CD4-positive, alpha-beta T cell treated with Interleukin-4 for 4 hours (primary cell): ENCODE measurements around the gene RECQL5.
A peak's percentile ranks its signal among the peaks of the same experiment; 100 is the strongest.

Experiments used
- DNase-seq: peaks from one replicate; pipeline ENCODE4 v3.0.0-alpha.2; 2020

Gene RECQL5

DNA sequence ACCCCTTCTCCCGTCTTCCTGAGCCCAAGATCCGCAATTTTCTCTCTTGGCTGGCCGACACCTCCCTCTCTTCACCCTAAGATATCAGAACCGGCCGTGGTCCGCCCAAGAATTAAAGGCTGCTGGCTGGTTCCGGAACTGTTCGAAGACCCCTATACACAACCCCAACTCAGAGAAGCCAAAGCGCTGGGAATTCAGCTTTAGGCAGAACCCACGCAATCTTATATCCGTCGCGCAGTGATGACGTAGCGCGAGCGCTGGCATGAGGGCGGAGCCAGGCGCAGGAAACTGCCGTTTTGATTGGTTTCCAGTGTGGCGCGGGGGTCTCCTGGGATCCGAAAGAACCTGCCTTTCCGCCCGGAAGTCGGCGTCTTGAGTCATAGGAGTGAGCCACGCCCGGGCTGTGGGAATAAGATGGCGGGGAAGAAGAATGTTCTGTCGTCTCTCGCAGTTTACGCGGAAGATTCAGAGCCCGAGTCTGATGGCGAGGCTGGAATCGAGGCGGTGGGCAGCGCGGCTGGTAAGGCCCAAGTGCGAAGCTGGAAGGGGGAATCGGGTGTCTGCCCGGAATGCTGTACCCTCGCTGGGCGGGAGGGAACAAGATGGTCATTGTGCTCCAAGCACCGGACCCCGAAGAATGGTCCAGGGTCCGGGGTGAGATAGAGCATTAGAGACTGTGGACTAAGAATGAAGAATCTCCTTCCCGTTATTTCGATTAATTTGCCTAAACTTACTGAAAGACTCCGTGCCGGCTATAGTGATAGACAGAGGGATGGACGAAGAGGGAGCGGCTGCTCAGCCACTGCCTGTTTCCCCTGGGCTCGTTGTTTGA, at the start of gene RECQL5, which contains the start of gene SAP30BP:
Gene RECQL5, minus strand, starts transcription at position 196 of the 832 bp plus-strand sequence. CDS start 597 bp downstream, outside the sequence.
Gene SAP30BP, plus strand, starts transcription at position 380 of the 832 bp plus-strand sequence. Its CDS starts 35 bp downstream, at position 415.
- peak; percentile 97 for DNase-seq

DNA sequence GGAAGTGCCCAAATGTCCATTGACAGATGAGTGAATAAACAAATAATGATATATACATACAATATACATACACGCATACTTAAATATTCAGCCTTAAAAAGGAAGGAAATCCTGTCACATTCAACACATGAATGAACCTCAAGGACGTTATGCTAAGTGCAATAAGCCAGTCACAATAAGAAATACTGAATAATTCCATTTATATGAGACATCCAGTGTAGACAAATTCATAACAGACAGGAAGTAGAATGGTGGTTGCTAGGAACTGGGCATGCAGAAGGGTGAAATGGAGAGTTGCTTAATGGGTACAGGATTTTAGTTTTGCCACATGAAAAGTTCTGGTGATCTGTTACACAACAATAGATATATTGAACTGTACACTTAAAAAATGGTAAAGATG, 45.5 kb upstream of the RECQL5 start:
- no peak for DNase-seq

DNA sequence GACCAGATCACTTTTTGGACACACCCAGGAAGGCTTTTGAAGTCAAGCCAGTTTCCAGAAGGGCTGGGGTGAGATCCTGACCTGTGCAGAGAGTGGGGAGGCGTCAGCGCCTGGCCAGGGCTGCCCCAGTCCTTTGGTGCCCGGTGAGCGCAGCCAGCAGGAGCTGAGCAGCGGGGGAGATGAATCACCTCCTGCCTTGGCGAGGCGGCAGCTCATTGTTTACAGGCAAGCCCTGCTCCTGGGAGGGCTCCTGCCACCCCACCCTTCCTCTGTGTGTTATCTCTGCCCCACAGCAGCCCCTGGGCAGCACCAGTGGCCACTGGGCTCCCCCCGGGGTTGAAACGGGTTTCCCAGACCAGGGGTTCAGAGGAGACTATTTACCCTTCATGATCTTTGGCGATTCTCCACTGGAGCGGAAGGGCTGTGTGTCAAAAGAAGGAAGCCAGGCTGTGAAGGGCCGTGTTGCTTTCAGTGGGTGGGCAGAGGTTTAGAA, 40.2 kb upstream of the RECQL5 start:
- no peak for DNase-seq

DNA sequence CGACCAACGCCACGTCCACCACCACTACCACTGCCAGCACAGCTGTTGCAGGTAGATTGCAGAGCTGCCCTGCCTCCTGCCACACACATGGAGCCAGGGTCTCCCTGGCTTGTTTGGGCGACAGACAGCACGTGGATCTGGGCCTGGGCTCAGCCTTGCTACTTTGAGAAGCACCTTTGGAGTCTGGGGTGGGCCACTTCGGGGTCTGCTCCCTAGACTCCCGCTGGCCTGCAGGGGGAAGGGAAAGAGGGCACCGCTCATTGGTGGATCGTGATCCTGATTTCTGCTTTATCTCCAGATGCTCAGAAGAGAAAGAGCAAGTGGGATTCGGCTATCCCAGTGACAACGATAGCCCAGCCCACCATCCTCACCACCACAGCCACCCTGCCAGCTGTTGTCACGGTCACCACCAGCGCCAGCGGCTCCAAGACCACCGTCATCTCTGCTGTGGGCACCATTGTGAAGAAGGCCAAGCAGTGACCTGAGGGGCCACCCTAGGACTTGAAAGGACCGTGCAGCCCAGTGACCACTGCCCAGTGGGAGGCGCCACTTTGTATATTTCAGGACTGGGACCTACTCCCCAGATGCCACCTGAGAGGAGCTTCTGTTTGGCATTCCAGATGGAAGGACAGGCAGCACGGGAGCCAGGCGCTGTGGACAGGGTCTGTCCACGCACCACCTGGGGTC, 39.2 kb upstream of the RECQL5 start:
- DNase-seq, result no peak

DNA sequence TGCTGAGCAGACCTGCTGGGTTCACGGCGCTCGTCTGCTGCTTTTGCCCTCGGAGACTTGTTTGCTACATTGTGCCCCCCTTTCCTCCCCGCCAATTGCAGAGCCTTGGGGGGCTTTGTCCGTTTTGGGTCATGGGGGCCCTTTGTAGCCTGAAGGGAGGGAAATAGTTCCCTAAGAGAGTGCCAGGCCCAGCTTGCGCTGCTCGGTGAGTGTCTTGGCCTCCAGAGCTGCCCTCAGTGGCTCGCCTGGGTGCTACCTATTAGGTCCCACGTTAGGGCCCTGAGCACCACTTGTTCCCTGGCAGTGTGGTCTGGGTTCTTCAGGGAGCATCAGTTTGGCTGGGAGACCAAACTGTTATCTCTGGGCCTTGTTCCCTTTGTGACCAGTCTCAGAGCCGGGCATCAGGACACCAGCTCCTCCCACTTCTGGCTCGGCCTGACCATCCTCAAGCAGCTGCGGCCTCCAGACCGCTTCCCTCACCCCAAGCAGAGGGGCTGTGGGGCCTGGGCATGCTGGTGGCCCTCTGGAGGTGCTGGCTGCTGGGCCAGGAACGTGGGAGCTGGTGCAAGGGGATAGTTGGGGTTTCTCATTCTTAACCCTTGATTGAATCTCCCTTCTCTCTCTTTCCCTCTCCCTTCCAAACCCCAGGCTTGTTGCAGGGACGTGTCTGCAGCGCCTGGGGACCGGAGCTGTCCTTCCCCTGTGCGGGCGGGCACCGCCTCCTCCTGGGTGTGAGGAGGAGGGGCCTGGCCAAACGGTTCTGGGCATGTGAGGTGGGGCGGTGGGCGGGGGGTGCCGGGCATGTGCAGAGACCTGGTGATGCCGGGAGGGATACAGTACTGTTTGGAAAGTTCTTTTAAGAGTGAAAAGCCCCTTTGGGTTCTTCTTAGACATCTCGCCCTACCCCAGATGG, 38.3 kb upstream of the RECQL5 start:
- no peak for DNase-seq

GRCh38 chr17:75703591-75703990, 36.6 kb upstream of the RECQL5 start:
- DNase-seq, result no peak

DNA sequence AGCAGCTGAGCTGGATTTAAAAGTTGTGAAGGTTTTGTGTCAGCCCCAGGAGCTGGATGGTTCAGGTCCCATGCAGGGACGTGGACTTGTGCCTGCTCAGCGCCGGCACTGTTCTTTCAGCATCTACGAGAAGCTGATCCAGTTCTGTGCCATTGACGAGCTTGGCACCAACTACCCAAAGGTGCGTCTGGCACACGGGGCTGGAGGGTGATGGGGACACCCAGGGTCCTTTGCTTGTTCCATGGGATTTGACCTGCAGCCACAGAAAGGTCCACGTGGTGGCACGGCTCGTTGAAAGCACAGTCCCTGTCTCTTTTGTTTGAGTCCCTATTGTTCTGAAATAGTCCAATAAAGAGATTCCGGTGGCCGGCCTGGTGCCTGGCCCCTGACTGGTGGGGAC, 36.2 kb upstream of the RECQL5 start:
- no peak for DNase-seq

- DNase-seq, result no peak
Measured at GRCh38 chr17:75701288-75701687, 34.3 kb upstream of the RECQL5 start.

DNA sequence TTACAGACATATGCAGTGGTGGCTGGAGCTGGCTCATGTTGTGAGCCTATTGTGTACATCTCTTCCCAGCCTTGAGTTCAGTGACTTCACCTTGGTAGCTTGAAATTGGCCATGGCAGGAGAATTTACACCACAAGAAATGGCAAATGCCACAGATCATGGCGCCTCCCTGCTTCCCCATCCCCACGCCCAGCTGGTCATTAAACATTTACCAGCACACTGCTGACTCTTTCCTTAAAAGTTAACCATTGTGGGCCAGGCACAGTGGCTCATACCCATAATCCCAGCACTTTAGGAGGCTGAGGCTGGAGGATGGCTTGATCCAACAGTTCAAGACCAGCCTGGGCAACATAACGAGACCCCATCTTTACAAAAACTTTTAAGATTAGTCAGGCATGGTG, 31.7 kb upstream of the RECQL5 start:
- DNase-seq, result no peak

GRCh38 chr17:75697651-75698291, 30.8 kb upstream of the RECQL5 start:
- DNase-seq, result no peak

DNA sequence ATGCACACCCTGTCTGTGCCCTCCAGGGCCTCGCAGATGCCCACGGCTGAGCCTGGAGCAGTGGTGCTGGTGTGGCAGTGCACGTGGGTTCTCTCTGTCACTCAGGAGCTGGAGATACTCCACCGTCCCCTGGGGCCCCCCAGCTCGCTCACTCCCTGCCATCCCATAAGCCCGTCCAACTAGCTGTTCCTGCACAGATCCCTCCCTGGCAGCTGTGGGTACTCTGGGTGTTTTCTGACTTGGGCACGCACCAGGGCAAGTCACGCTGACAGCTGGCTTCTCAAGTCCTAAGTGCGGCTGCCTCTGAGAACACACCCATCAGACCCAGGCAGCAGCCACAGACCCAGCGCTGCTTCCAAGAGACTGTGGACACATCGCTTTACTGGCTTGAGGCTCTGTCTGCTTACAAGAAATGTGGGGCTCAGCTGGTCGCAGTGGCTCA, 28.9 kb upstream of the RECQL5 start:
- DNase-seq, result no peak

DNA sequence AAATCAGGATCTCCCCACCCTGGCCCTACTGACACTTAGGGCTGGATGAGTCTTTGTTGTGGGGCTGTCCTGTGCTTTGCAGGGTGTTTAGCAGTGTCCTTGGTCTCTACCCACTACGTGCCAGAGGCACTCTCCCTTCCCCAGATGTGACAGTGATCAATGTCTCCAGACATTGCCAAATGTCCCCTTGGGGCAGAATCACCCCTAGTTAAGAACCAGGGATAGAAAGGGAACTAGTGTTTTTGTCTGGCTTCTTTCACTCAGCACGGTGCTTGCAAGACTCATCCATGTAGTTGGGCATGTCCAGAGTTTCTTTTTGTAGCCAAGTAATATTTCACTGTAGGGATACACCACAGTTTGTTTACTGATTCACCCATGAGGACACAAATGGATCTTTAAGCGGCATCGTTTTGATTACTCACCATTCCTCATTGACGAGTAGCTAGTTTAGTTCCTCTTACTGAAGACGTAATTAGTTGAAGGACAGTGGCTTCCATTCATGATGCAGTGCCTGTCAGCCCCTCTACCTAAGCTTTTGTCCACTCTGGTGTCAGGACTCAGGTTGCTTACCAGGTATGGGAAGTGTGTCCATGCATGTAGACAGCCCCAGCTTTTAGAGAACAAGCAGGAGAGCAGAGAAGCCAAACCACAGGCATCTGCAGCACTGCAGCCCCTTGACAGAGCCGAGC, 28.3 kb upstream of the RECQL5 start:
- DNase-seq, result no peak

GRCh38 chr17:75694536-75694935, 27.6 kb upstream of the RECQL5 start:
- no peak for DNase-seq

DNA sequence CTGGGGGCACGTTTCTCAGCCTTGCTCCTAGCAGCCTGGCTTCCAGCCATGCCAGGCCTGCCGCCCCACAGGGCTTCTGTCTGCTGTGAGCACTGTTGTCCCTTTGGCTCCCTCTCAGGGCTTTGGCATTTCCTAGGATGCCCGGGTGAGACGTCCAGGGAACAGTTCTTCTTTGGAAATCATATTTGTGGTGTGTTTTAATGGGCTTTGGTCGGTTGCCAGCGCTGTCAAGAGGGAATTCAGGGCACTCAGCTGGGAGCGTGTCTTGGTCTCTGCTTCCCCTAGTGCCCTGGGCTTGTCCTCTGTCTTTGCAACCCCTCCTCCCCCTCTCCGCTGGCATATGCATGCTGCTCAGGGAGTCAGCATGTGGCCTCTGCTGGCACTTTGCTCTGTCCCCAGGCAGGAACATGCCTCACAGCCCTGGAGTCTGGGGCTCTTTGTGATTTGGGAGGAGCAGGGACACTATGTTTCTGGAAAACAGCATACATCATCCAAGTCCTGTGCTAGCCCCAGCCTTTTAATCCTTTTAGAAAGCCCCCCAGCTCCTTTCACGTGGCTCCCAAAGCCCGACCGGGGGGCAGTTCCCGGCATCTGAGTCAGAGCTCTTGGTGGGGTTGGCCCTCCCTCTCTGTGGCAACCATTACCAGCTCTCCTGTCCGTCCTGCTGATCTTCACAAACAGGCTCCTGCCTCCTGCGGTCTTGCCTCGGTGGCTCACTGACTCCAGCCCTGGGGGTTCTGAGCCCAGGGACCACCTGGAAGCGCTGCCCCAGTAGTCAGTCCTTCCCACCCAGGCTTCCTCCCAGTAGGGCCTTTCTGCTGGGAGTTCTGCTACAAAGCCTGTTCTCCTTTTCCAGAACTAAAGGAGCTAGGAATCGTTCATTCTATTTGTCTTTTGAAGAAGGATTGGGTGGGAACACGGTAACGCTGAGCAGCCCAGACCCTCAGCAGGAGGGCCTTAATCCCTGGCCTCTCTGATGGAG, 26.8 kb upstream of the RECQL5 start:
- DNase-seq, result no peak

DNA sequence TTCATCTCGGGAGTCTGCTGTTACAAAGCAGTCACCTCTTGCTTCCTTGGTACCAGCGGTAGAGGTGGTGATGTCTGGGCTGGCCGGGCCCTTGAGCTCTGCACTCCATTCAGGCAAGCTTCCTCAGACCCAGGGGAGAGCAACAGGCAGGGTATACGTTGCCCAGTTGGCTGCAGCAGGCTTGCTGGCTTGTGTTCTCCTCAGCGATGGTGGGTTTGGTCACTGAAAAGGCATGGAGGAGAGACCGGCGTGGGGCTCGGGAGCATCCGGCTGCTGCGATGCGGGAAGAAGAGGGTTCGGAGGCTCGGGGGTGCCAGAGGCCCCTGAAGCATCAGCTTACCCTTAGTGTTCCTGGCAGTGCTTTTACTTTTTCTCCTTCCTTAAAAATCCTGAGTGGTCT, 26.0 kb upstream of the RECQL5 start:
- no peak for DNase-seq

DNA sequence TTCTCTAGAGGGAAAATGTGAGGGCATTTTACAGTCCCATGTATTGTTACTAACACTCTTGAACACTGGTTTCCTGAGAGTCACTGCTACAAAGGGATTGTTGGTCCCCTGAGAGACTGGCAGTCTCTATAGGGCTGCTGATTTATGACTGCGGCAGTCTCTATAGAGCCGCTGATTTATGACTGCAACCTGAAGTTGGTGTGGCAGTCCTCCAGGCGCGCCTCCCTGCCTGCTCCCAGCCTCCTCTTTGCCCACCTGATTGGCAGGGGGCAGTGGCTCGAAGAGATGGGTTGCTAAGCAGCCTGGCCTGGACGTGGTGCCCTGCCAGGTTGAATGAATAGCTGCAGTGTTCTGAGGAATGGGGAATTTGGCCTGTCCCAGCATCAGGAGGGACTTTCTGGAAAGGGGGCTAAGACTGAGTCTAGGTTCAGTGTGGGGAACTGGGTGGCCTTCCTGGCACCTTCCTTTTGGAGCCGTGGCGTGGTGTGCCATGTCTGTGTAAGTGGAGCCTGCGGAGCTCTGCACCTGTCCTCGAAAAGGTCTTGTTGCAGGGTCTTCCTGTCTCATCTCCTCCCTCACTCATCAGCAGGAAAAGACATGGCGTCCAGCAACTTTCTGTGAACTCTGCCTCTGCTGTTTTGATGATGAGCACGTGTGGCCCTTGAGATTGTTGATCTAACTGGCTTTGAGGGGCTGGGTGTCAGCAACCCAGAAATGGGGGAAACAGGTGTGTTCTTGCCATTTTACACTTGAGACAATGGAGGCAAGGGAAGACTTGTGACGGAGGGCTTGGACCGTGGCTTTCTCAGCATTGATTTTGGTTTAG, 25.1 kb upstream of the RECQL5 start:
- DNase-seq, result no peak

DNA sequence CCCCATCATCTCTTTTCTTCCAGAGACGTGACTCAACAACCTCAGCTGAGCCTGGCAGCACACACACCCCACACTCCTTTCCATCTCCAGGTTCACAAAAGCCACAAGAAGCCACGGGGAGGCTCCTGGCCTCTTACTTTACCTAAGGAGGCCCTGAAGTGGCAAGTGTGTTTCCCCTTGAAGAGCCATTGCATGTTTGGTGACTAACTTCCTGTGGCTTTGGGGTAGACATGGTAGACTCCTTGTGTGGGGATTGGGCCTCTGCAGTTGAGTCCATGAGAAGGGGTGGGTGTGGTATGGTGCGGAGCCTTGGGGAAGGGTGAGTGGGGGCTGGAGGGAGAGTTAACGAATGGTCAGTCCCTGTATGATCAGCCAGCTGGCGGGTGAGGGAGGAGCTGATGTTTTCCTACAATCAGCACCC, 24.4 kb upstream of the RECQL5 start:
- no peak for DNase-seq

DNA sequence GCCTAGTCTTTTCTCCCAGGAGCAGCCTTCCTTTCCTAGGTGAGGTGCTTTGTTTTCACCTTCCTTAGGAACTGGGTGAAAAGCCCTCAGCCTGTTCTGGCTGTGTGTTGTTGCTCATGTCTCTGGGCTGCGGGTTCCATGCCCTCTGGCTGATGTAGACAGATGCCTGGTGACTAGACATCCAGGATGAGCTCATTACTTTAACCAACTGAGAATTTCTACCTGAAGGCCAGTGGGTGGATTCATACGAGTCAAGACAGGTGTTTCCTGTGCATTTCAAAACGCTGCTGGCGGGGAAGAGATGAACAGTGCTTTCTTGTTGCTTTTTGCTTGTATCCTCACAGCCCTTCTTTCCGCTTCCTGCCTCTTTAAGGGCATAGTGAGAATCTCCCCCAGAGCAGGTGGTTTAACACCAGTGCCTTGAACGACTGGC, 22.5 kb upstream of the RECQL5 start:
- DNase-seq, result peak; percentile 51

- DNase-seq, result no peak
Measured at GRCh38 chr17:75688209-75688825, 21.4 kb upstream of the RECQL5 start.
